Neutrophil (primary cell): ENCODE data around the gene MMADHC.

Source experiments
- H3K27ac ChIP-seq: fragments of 200-600 bp; sonication (generic); 2 replicates; pipeline ENCODE4 v1.5.1; 2016; ENCODE audit warnings: mild to moderate bottlenecking, moderate library complexity
- H3K27me3 ChIP-seq: fragments of 200-600 bp; sonication (generic); 2 replicates; pipeline ENCODE4 v1.6.0; 2016; ENCODE audit warnings: mild to moderate bottlenecking
- H3K36me3 ChIP-seq: fragments of 200-600 bp; sonication (generic); 2 replicates; pipeline ENCODE4 v1.5.1; 2017
- H3K4me1 ChIP-seq, 2 experiments: fragments of 200-600 bp in 1 of 2; sonication (generic) in 1 of 2; 1 replicate in 1 of 2; 2 replicates in 1 of 2; pipeline versions ENCODE4 v1.5.1 to v1.6.1; 2013 to 2016; ENCODE audit warnings: low read depth in 1 of 2, low read length in 1 of 2, mild to moderate bottlenecking in 1 of 2, moderate library complexity in 1 of 2; ENCODE audit not compliant: control insufficient read depth in 1 of 2, insufficient read depth in 1 of 2
- H3K4me3 ChIP-seq, 2 experiments: fragments of 200-600 bp in 1 of 2; sonication (generic) in 1 of 2; 1 replicate in 1 of 2; 2 replicates in 1 of 2; pipeline ENCODE4 v1.5.1; 2013 to 2016; ENCODE audit warnings: low read depth in 1 of 2, low read length in 1 of 2, mild to moderate bottlenecking in 1 of 2, moderate library complexity in 1 of 2
- H3K9me3 ChIP-seq: fragments of 200-600 bp; sonication (generic); 2 replicates; pipeline ENCODE4 v1.5.1; 2016
- CTCF ChIP-seq: fragments of 200-600 bp; sonication (generic); IDR thresholded peaks from 2 replicates; pipeline ENCODE4 v1.5.1; 2016; ENCODE audit warnings: antibody characterized with exemption

The MMADHC gene

DNA sequence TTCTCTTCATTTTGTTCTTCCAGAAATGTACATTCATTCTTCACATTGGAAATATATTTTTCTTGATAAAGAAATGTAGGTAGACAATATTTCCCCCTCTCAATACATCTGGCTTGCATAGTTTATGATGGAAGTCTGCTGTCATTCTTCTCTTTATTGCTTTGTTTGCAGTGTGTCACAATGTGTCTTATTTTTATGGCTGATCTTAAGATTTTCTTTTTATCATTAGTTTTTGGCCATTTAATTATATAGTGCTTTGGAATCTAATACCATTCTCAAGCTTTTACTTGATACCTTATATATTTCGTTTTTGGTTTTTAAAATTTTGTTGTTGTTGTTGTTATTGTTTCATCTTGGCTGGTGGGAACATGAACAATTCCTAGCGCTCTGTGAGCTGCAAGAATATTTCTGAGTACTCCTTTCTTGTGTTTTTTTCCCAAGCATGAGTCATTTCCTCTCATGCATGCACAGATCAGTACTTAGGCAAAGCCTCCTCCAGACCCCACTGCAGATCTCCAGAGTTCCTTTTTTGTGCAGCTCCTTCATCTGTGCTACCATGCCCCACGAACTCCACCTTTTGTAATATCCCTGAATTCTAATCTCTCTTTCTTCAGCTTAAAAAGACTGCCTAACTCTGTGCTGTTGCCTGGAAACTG lies 13.7 kb upstream of the MMADHC start:
- Histone ChIP-seq H3K4me1 (no peaks in the 10 kb centered on the region), H3K9me3 (no peaks in the 10 kb centered on the region), H3K27me3 (peaks cover 65% of the 10 kb centered on the region), H3K36me3 (no peaks in the 10 kb centered on the region), H3K4me3 (no peak overlapping the region), H3K27ac (no peak overlapping the region)
- TF ChIP-seq CTCF = no peak

- Histone ChIP-seq H3K4me3 (no peak overlapping the region), H3K27ac (no peak overlapping the region)
- peak; percentile 55 for TF ChIP-seq CTCF
These were observed 10.2 kb upstream of the MMADHC start for GRCh38 chr2:149597668-149598326.

DNA sequence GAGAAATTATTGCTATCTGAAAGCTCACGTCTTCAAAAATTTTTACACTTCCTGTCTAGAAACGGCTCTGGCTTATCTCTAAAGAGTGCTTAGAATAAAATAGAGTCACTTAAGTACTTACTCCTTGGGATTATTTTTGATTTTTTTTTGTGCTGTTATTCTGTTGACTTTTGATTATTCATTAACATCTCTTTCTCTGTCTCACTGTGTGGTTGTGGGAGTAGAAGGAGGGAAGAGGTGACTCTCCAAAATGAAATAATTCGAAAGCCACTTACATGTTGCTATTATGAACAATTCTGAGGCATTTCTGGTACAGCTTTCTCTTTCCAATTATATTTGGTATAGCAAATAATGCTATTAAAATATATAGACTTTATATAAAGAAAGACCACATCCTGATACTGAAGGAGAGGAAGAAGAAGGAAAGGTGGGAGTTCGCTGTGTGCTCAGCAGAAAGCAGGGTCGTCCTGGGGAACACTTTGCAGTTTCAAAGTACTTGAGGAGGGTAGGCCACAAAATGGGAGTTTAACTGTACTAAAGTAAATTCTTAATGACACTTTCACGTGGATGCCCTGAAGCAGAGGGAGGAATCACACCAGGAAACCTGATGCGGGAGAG lies 9.6 kb upstream of the MMADHC start:
- Histone ChIP-seq H3K4me3 (no peak overlapping the region), H3K9me3 (no peaks in the 10 kb centered on the region), H3K27ac (no peak overlapping the region), H3K27me3 (peaks cover 49% of the 10 kb centered on the region), H3K4me1 (no peaks in the 10 kb centered on the region), H3K36me3 (no peaks in the 10 kb centered on the region)
- no peak for TF ChIP-seq CTCF

More at GRCh38 chr2:149597668-149598326, 10.2 kb upstream of the MMADHC start:
- H3K27me3 ChIP-seq = peaks cover 54% of the 10 kb centered on the region
- H3K4me1 ChIP-seq = no peaks in the 10 kb centered on the region
- H3K36me3 ChIP-seq = no peaks in the 10 kb centered on the region
- H3K9me3 ChIP-seq = no peaks in the 10 kb centered on the region

GRCh38 chr2:149596471-149596870 lies 8.9 kb upstream of the MMADHC start:
- no peak overlapping the region for H3K27ac ChIP-seq
- peaks cover 42% of the 10 kb centered on the region for H3K27me3 ChIP-seq
- no peak for TF ChIP-seq CTCF
- H3K9me3 ChIP-seq = no peaks in the 10 kb centered on the region
- no peaks in the 10 kb centered on the region for H3K36me3 ChIP-seq
- no peaks in the 10 kb centered on the region for H3K4me1 ChIP-seq
- H3K4me3 ChIP-seq = no peak overlapping the region

DNA sequence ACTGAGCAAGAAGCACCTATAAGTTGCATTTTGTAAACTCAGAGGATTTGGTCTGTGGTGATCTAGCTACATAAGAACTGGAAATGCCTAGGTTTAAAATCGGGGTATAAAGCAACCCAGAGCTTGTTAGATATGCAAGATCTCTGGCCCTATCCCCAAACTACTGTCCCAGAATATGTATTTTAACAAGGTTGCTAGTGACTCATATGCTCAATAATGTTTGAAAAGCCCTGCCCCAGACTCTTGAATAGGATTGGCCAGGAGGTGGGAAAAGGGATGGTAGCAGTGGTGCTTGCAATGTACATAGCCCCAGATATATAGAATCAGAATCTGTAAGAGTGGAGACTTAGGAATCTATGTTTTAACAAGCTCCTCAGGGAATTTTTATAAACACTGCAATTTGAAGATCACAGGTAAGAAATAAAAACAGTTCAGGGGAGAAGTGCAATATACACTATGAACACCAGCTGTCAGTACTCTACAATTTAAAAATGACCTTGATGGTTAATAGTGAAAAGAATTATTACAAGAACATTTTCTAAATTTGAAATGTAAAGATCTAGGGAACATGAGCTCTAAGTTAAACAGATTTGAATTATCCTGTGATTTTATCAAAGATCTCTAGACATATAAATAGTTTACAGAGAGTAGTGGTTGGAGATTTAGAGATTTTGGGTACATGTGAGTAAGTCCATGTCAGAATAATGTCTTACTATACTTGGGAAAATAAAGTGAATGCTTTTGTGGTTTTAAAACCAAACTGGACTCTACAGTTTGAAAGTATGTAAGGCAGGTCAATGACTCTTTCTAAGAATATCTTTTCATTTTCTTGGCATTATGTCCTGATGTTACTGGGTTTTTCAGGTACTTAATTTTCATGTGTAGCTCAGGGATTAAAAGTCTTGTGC lies 7.7 kb upstream of the MMADHC start:
- no peak overlapping the region for H3K27ac ChIP-seq
- H3K4me3 ChIP-seq = no peak overlapping the region
- H3K4me1 ChIP-seq = no peaks in the 10 kb centered on the region
- no peak for TF ChIP-seq CTCF
- no peaks in the 10 kb centered on the region for H3K36me3 ChIP-seq
- H3K27me3 ChIP-seq = peaks cover 48% of the 10 kb centered on the region
- H3K9me3 ChIP-seq = no peaks in the 10 kb centered on the region
